Left ventricle myocardium inferior (tissue), 1 donor: ENCODE results near the gene SORCS2. TPM values are rescaled to one million over a fixed set of nuclear protein-coding genes. Genes with fewer than 3 reads are reported as not detected.

ENCODE experiments used
- DNase-seq: peaks from one replicate; pipeline ENCODE4 v3.0.0-alpha.2; 2020
- H3K27ac ChIP-seq: fragments of 200-600 bp; replicated peaks from 2 replicates; pipeline ENCODE4 v1.8.0; 2021
- H3K27me3 ChIP-seq: fragments of 200-600 bp; 2 replicates; pipeline ENCODE4 v1.8.0; 2021; ENCODE audit warnings: low read depth
- H3K36me3 ChIP-seq: fragments of 200-600 bp; 2 replicates; pipeline ENCODE4 v1.8.0; 2021
- H3K4me1 ChIP-seq: fragments of 200-600 bp; 2 replicates; pipeline ENCODE4 v1.8.0; 2021
- H3K4me3 ChIP-seq: fragments of 200-600 bp; 2 replicates; pipeline ENCODE4 v1.8.0; 2021; ENCODE audit warnings: mild to moderate bottlenecking, moderate library complexity
- H3K9me3 ChIP-seq: fragments of 200-600 bp; replicated peaks from 2 replicates; pipeline ENCODE4 v1.8.0; 2021
- intact Hi-C: fragments of 100-400 bp; cut with micrococcal nuclease; formaldehyde crosslinking; loops from one replicate; pipeline ENCODE4 v1.11.0; 2022
- total RNA-seq: library from RNA; stranded (reverse); fragmentation: NEBNext Ultra II Directional; extraction: Animal tissue kit (Norgen Biotek cat#: 25700); gene quantifications from one replicate; pipeline ENCODE4 v1.2.1, GENCODE V29; 2021
- TF ChIP-seq, protein P1 (sequence below): fragments of 200-600 bp; IDR thresholded peaks from 2 replicates; pipeline ENCODE4 v1.8.0; 2021; ENCODE audit warnings: antibody characterized with exemption, mild to moderate bottlenecking, borderline replicate concordance
- donor health status: DM: no; HTN: yes; CAD: no; lungs with severe emphysema.

The SORCS2 gene
- total RNA-seq, 1 donor from 2014 or later: 1.2 TPM

DNA sequence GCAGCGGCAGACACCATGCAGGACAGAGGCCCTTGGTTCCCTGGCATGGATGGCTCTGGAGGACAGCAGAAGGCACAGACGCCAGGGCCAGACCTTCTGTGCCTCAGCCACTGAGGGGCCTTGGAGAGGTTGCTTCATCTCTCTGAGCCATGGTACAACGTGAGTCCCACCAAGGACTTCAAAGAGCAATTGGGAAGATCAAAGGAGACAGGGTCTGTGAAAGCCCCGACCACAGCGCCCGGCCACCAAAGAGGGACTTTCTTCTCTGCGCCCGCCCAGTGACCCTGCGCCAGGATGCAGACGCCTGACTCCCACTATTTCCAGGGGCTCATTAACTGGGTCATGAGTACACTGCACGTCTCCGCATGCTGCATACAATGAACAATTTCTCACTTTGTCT, 573.3 kb downstream of the SORCS2 start:
- no peaks in the 10 kb centered on the region for H3K27me3 ChIP-seq
- no peak overlapping the region for H3K27ac ChIP-seq
- intact Hi-C loops: no loop called here
- peaks cover 16% of the 10 kb centered on the region for H3K36me3 ChIP-seq
- peaks cover 15% of the 10 kb centered on the region for H3K4me1 ChIP-seq
- no peaks in the 10 kb centered on the region for H3K9me3 ChIP-seq
- DNase-seq: peak; percentile 1
- H3K4me3 ChIP-seq: no peak overlapping the region
- TF ChIP-seq, protein P1, sequence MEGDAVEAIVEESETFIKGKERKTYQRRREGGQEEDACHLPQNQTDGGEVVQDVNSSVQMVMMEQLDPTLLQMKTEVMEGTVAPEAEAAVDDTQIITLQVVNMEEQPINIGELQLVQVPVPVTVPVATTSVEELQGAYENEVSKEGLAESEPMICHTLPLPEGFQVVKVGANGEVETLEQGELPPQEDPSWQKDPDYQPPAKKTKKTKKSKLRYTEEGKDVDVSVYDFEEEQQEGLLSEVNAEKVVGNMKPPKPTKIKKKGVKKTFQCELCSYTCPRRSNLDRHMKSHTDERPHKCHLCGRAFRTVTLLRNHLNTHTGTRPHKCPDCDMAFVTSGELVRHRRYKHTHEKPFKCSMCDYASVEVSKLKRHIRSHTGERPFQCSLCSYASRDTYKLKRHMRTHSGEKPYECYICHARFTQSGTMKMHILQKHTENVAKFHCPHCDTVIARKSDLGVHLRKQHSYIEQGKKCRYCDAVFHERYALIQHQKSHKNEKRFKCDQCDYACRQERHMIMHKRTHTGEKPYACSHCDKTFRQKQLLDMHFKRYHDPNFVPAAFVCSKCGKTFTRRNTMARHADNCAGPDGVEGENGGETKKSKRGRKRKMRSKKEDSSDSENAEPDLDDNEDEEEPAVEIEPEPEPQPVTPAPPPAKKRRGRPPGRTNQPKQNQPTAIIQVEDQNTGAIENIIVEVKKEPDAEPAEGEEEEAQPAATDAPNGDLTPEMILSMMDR: no peak

DNA sequence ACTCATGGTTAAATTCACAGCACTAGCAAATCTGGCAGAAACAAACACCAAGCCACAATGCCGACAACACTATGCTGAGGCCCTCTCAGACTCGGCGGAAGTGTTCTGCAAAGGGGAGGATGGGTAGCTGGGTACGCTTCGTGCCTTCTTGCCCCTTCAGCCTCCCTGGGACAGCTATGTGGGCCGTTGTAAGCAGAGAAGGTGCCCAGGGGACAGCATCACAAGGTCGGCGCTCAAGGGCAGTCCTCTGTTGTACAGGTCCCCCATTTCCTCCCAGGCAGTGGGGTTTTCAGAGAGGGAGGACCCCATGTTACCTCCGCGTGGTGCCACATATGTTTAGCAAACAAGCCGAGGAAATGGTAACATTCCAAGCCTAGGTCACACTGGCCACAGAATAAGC, 573.7 kb downstream of the SORCS2 start:
- intact Hi-C loops: no loop called here
- Histone ChIP-seq H3K4me1 (peaks cover 15% of the 10 kb centered on the region), H3K4me3 (no peak overlapping the region), H3K9me3 (no peaks in the 10 kb centered on the region), H3K27ac (no peak overlapping the region), H3K27me3 (no peaks in the 10 kb centered on the region), H3K36me3 (peaks cover 16% of the 10 kb centered on the region)
- DNase-seq: no peak
- TF ChIP-seq, protein P1: no peak

DNA sequence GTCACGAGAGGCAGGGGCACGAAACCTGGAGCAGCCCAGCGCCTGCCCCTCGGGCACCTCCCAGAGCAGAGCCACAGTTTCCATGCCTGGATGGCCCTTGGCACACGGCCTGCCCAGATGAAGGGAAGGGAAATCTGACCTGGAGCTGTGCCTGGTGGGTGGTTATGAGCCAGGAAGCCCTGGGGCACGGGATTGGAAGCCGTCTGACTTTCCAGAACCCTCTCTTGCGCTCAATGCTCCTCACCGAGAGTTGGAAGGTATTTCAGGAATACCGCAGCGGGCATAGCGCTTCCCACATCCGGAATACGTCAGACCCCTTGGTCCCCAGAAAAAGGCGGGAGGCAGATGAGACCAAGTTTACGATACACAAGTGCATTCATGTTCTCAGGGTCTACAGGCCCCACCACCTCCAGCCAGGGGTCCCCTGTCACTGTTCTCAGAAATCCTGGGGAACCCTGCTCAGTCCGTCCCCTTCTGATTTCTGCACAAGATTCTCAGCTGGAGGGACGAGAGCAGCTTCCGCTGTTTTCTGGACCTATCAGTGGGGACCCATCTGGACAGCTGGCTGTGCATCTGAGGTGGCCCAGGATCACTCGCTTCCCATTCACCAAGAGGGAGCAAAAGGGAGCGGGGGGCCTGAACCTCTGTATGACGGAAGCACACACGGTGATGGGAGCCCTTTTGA, 574.5 kb downstream of the SORCS2 start:
- no peaks in the 10 kb centered on the region for H3K9me3 ChIP-seq
- H3K4me3 ChIP-seq: no peak overlapping the region
- peak; percentile 36 for DNase-seq
- intact Hi-C loops: no loop called here
- peaks cover 14% of the 10 kb centered on the region for H3K4me1 ChIP-seq
- no peak overlapping the region for H3K27ac ChIP-seq
- no peaks in the 10 kb centered on the region for H3K27me3 ChIP-seq
- peaks cover 20% of the 10 kb centered on the region for H3K36me3 ChIP-seq
- TF ChIP-seq, protein P1: no peak

DNA sequence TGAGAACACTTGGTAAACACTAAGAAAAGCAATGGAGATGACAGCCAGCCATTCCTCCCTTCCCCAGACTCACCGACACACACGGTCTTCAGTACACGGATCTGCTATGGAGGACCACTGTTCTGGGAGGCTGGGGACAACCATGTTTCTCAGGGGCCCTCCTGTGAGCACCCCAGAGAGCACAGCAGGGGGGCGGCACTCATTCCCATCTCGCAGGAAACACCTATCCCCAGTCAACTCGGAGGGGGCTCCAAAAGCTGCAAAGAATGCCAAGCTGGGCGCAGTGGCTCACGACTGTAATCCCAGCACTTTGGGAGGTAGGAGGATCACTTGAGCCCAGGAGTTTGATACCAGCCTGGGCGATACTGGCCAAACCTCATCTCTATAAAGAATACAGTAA, 575.2 kb downstream of the SORCS2 start:
- TF ChIP-seq, protein P1: no peak
- no peak overlapping the region for H3K27ac ChIP-seq
- H3K27me3 ChIP-seq: no peaks in the 10 kb centered on the region
- no peaks in the 10 kb centered on the region for H3K9me3 ChIP-seq
- H3K4me1 ChIP-seq: peaks cover 12% of the 10 kb centered on the region
- intact Hi-C loops: no loop called here
- no peak overlapping the region for H3K4me3 ChIP-seq
- DNase-seq: peak; percentile 4
- peaks cover 25% of the 10 kb centered on the region for H3K36me3 ChIP-seq

DNA sequence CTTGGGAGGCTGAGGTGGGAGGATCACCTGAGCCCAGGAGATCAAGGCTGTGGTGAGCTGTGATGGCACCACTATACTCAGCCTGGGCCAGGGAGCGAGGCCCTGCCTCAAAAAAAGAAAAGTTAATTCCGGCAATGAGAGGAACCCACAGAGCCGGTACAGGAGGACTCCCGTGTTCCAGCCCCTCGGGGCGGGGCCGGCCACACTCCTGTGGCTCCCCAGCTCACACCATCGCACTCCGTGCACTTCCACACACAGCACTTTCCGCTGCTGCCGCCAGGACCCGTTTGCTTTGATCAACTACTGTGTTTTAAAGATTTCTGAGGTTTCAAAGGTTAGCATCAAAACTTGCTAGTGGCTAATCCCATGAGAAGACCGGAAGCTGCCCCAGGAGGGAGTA, 575.6 kb downstream of the SORCS2 start:
- Histone ChIP-seq H3K4me3 (no peak overlapping the region), H3K9me3 (no peaks in the 10 kb centered on the region), H3K4me1 (peaks cover 14% of the 10 kb centered on the region), H3K36me3 (peaks cover 26% of the 10 kb centered on the region), H3K27ac (no peak overlapping the region), H3K27me3 (no peaks in the 10 kb centered on the region)
- intact Hi-C loops: no loop called here
- TF ChIP-seq, protein P1: no peak
- peak; percentile 7 for DNase-seq
